22Rv1 (cell line): ENCODE measurements around the gene MATN3.
"Not testable (repeated sequence)": the region's sequence is repeated elsewhere in the genome, so short reads cannot be mapped to it uniquely, and the experiment has no call there.

Experiments used
- H3K27ac ChIP-seq: fragments of 450-650 bp; 2 replicates; pipeline ENCODE4 v1.5.1; 2017
- CTCF ChIP-seq: fragments of 450-650 bp; IDR thresholded peaks from 2 replicates; pipeline ENCODE4 v1.5.1; 2017; ENCODE audit warnings: mild to moderate bottlenecking
- ZFX ChIP-seq: fragments of 450-650 bp; IDR thresholded peaks from 2 replicates; pipeline ENCODE4 v1.6.1; 2017; ENCODE audit warnings: antibody characterized with exemption, borderline replicate concordance

The MATN3 gene

GRCh38 chr2:20048488-20049448, 36.3 kb upstream of the MATN3 start:
- no peak for TF ChIP-seq CTCF
- TF ChIP-seq ZFX, result no peak

GRCh38 chr2:20045712-20046292, 33.3 kb upstream of the MATN3 start:
- H3K27ac ChIP-seq, result not testable (repeated sequence)

More at GRCh38 chr2:20048488-20049448, 36.3 kb upstream of the MATN3 start:
- H3K27ac ChIP-seq, result no peak overlapping the region

GRCh38 chr2:20044778-20045177, 32.3 kb upstream of the MATN3 start:
- no peak for TF ChIP-seq CTCF
- TF ChIP-seq ZFX, result no peak
- no peak overlapping the region for H3K27ac ChIP-seq

GRCh38 chr2:20042531-20042930, 30.1 kb upstream of the MATN3 start:
- no peak for TF ChIP-seq ZFX
- no peak for TF ChIP-seq CTCF
- no peak overlapping the region for H3K27ac ChIP-seq

- TF ChIP-seq CTCF (no peak), ZFX (no peak)
These were observed 28.2 kb upstream of the MATN3 start for GRCh38 chr2:20040489-20041172.

GRCh38 chr2:20037660-20038059, 25.2 kb upstream of the MATN3 start:
- H3K27ac ChIP-seq, result no peak overlapping the region
- no peak for TF ChIP-seq ZFX
- no peak for TF ChIP-seq CTCF

More at GRCh38 chr2:20040489-20041172, 28.2 kb upstream of the MATN3 start:
- no peak overlapping the region for H3K27ac ChIP-seq

GRCh38 chr2:20035955-20036666, 23.6 kb upstream of the MATN3 start:
- no peak overlapping the region for H3K27ac ChIP-seq
- TF ChIP-seq ZFX (no peak), CTCF (no peak)
